ENCODE data around the gene TC2N. TPM values are rescaled to one million over a fixed set of nuclear protein-coding genes. Genes with fewer than 3 reads are reported as not detected.
"Not testable (repeated sequence)": the region's sequence is repeated elsewhere in the genome, so short reads cannot be mapped to it uniquely, and the experiment has no call there.

Gene TC2N
- total and polyA plus RNA-seq, 2 donors (not counting 1 experiment from before 2014, with no cell fraction given), result 3.7 to 10.4 TPM

- Mint-ChIP-seq H3K27me3 (no peaks in the 10 kb centered on the region), H3K9me3 (ENCODE audit: insufficient read depth) (no peaks in the 10 kb centered on the region), H3K27ac (peak overlapping the region; percentile 70), H3K4me1 (peaks cover 54% of the 10 kb centered on the region), H3K4me3 (peak overlapping the region; percentile 71)
- no peaks in the 10 kb centered on the region for H3K27me3 ChIP-seq (replicated peaks in 1 of 4; ENCODE audit: control extremely low read depth in 1 of 4, control insufficient read depth in 3 of 4, insufficient read depth in 4 of 4, low read length in 3 of 4)
- peaks cover 0 to 13% (median 0%) of the 10 kb centered on the region in 3 donors for H3K9me3 ChIP-seq (ENCODE audit: control extremely low read depth in 1 of 3, control insufficient read depth in 2 of 3, insufficient read depth in 1 of 3, low read length in 2 of 3)
- H3K79me2 ChIP-seq (ENCODE audit: control insufficient read depth, insufficient read depth, low read length), result no peaks in the 10 kb centered on the region
- CTCF ChIA-PET, result interaction anchor here (0.7 to 1.3 kb wide), 2 partner anchors 12 to 222 kb away, joined by 3 to 4 read pairs; no protein-coding TSS in a partner anchor
- peak overlapping the region; percentile 44 for H2AFZ ChIP-seq (ENCODE audit: insufficient read depth, low read depth, low read length, poor library complexity, severe bottlenecking)
- peak overlapping the region; percentile 59 for H3K4me2 ChIP-seq (replicated peaks; ENCODE audit: low read depth, low read length, poor library complexity, severe bottlenecking)
- TF ChIP-seq EZH2 (IDR thresholded peaks at IDR 0.05; ENCODE audit: borderline replicate concordance, insufficient read depth, low read depth, low read length, poor library complexity, severe bottlenecking) (no peak), CTCF (IDR thresholded peaks at IDR 0.05) (no peak)
- intact Hi-C loops (cut with micrococcal nuclease), result loop anchor here (1.0 to 5.0 kb wide), 3 partner anchors 36 to 54 kb away; no protein-coding TSS in a partner anchor
- H4K20me1 ChIP-seq (ENCODE audit: control insufficient read depth, insufficient read depth, low read length, poor library complexity, severe bottlenecking), result no peaks in the 10 kb centered on the region
- ATAC-seq (ENCODE audit: low read depth), result peak; percentile 63
- peaks cover 55 to 60% of the 10 kb centered on the region in 2 donors for H3K4me1 ChIP-seq (ENCODE audit: control insufficient read depth in 2 of 2, insufficient read depth in 2 of 2, low read length in 2 of 2)
- peak overlapping the region; percentile 31 for H3K9ac ChIP-seq (ENCODE audit: low read length)
- H3K27ac ChIP-seq (ENCODE audit: low read length in 2 of 2), result peak overlapping the region; percentile 18 to 21
- DNase-seq, result peak; percentile 49
- H3K4me3 ChIP-seq (ENCODE audit: control extremely low read depth in 1 of 5, extremely low read depth in 1 of 5, insufficient read depth in 1 of 5, low read depth in 2 of 5, low read length in 4 of 5), result peak overlapping the region in 2 of 5 experiments; percentile 40 to 49
- no peaks in the 10 kb centered on the region for H3K36me3 ChIP-seq (replicated peaks in 1 of 2; ENCODE audit: control extremely low read depth in 1 of 2, control insufficient read depth in 1 of 2, extremely low read depth in 1 of 2, insufficient read depth in 2 of 2, low read length in 1 of 2)
- POLR2A ChIA-PET, result interaction anchor here (0.5 to 0.8 kb wide), 2 partner anchors 31 to 95 kb away, joined by 3 to 6 read pairs; no protein-coding TSS in a partner anchor
- 0% methylated on average over 1 of the region's 3 CpGs for WGBS (ENCODE audit: insufficient coverage)
Observed at GRCh38 chr14:91872011-91872501, 4.7 kb upstream of the TC2N start.

GRCh38 chr14:91871401-91871800 is 4.1 kb upstream of the TC2N start:
- H4K20me1 ChIP-seq (ENCODE audit: control insufficient read depth, insufficient read depth, low read length, poor library complexity, severe bottlenecking); H3K27me3 Mint-ChIP-seq; H3K4me3 ChIP-seq (ENCODE audit: control extremely low read depth in 1 of 5, extremely low read depth in 1 of 5, insufficient read depth in 1 of 5, low read depth in 2 of 5, low read length in 4 of 5); H3K27me3 ChIP-seq (replicated peaks in 1 of 4; ENCODE audit: control extremely low read depth in 1 of 4, control insufficient read depth in 3 of 4, insufficient read depth in 4 of 4, low read length in 3 of 4); H3K9me3 Mint-ChIP-seq (ENCODE audit: insufficient read depth); H3K27ac Mint-ChIP-seq; H3K9ac ChIP-seq (ENCODE audit: low read length); H3K36me3 ChIP-seq (replicated peaks in 1 of 2; ENCODE audit: control extremely low read depth in 1 of 2, control insufficient read depth in 1 of 2, extremely low read depth in 1 of 2, insufficient read depth in 2 of 2, low read length in 1 of 2); ATAC-seq (ENCODE audit: low read depth); H3K79me2 ChIP-seq (ENCODE audit: control insufficient read depth, insufficient read depth, low read length); H2AFZ ChIP-seq (ENCODE audit: insufficient read depth, low read depth, low read length, poor library complexity, severe bottlenecking); CTCF ChIA-PET; DNase-seq: not testable (repeated sequence)
- Mint-ChIP-seq H3K4me1 (peaks cover 61% of the 10 kb centered on the region), H3K4me3 (peak overlapping the region; percentile 16)
- POLR2A ChIA-PET, result interaction anchor here (0.5 to 0.8 kb wide), 3 partner anchors 30 to 168 kb away, joined by 3 to 6 read pairs (median 3); partner anchors contain the start of gene TRIP11
- Histone ChIP-seq H3K4me1 (ENCODE audit: control insufficient read depth in 2 of 2, insufficient read depth in 2 of 2, low read length in 2 of 2) (peaks cover 61 to 66% of the 10 kb centered on the region in 2 donors), H3K9me3 (ENCODE audit: control extremely low read depth in 1 of 3, control insufficient read depth in 2 of 3, insufficient read depth in 1 of 3, low read length in 2 of 3) (peaks cover 0 to 13% (median 0%) of the 10 kb centered on the region in 3 donors), H3K27ac (ENCODE audit: low read length in 2 of 2) (peak overlapping the region in 1 of 2 donors; percentile 7), H3K4me2 (replicated peaks; ENCODE audit: low read depth, low read length, poor library complexity, severe bottlenecking) (peak overlapping the region; percentile 59)
- 98% methylated on average over 4 of the region's 4 CpGs for WGBS (ENCODE audit: insufficient coverage)
- intact Hi-C loops (cut with micrococcal nuclease), result loop anchor here (5.0 kb wide), 1 partner anchor 41 kb away; no protein-coding TSS in a partner anchor
